Activated naive CD4-positive, alpha-beta T cell treated with anti-CD3 and anti-CD28 coated beads for 36 hours (primary cell): ENCODE data around the gene CACNA2D2. TPM values are rescaled to one million over a fixed set of nuclear protein-coding genes. Genes with fewer than 3 reads are reported as not detected.
A peak's percentile ranks its signal among the peaks of the same experiment; 100 is the strongest.

Source experiments
- CTCF ChIA-PET: fragments of 350-600 bp; sonication (Branson Sonifier 250); formaldehyde crosslinking; loops from one replicate; lab custom pipeline; 2021; ENCODE audit warnings: antibody characterized with exemption; lab: Charles Lee
- DNase-seq: peaks from one replicate; pipeline ENCODE4 v3.0.0-alpha.2; 2020
- H3K27ac Mint-ChIP-seq: one replicate; pipeline ENCODE4 v1.8.0; 2021; ENCODE audit warnings: mild to moderate bottlenecking, mixed read lengths
- H3K27me3 Mint-ChIP-seq: one replicate; pipeline ENCODE4 v1.8.0; 2021; ENCODE audit warnings: low read depth, mixed read lengths
- H3K36me3 Mint-ChIP-seq: one replicate; pipeline ENCODE4 v1.8.0; 2021; ENCODE audit warnings: low read depth, mixed read lengths
- H3K4me1 Mint-ChIP-seq: one replicate; pipeline ENCODE4 v1.8.0; 2021; ENCODE audit warnings: low read depth, mixed read lengths
- H3K4me3 Mint-ChIP-seq: one replicate; pipeline ENCODE4 v1.8.0; 2021; ENCODE audit warnings: mild to moderate bottlenecking, moderate library complexity, mixed read lengths
- H3K9me3 Mint-ChIP-seq: one replicate; pipeline ENCODE4 v1.8.0; 2021; ENCODE audit warnings: mixed read lengths
- intact Hi-C: fragments of 100-400 bp; cut with micrococcal nuclease; formaldehyde crosslinking; loops from one replicate; pipeline ENCODE4 v1.15.1; 2023
- total RNA-seq, 2 experiments: library from RNA; stranded (reverse); gene quantifications; one replicate each; pipeline ENCODE4 v1.2.3, GENCODE V29; 2021

CACNA2D2 gene
- total RNA-seq, 2 experiments from 2014 or later, result 0.89 to 0.95 TPM

DNA sequence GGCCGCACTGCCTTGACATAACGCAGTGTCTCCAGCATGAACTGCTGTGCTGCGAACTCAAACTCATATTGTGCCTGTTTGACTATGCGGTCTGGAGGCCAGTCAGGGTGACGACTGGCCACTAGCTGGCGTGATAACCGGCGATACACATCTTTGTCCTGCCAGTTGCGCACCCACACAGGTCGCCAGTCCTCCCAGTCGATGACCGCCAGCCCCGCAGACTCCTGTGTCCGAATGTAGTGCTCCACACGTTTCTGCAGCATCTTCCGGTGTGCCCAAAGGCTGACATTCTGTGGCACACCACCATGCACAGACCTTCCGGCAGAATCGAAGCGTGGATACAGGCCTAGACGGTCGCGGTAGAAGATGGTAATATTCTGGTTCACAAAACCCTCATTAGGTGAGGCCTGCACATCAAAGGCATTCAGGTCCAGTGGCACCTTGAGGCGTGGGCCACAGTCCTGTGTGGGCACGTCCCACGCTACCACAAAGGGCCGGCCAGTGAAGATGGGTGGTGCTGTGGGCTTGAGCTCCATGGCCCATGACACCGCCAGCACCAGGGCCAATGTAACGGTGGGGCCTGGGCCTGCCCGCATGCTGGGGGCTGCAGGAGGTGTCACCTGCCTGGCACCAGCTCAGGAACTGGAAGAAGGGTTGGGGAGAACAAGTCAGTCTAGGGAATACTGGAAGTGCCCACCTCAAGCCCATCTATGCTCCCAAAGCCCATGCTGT is 183.4 kb downstream of the CACNA2D2 start:
- no peaks in the 10 kb centered on the region for H3K36me3 Mint-ChIP-seq
- H3K9me3 Mint-ChIP-seq, result no peaks in the 10 kb centered on the region
- H3K4me3 Mint-ChIP-seq, result peak overlapping the region; percentile 86
- intact Hi-C loops, result loop anchor here (5.0 kb wide), 1 partner anchor 128 kb away; the partner anchor contains the start of gene GNAT1
- no peak overlapping the region for H3K27ac Mint-ChIP-seq
- CTCF ChIA-PET, result interaction anchor here (0.6 to 3.0 kb wide), 3 partner anchors 12 to 20 kb away, joined by 3 to 12 read pairs (median 3); partner anchors contain the start of genes HYAL3 and NAA80
- no peak for DNase-seq
- H3K27me3 Mint-ChIP-seq, result no peaks in the 10 kb centered on the region
- H3K4me1 Mint-ChIP-seq, result peaks cover 37% of the 10 kb centered on the region

DNA sequence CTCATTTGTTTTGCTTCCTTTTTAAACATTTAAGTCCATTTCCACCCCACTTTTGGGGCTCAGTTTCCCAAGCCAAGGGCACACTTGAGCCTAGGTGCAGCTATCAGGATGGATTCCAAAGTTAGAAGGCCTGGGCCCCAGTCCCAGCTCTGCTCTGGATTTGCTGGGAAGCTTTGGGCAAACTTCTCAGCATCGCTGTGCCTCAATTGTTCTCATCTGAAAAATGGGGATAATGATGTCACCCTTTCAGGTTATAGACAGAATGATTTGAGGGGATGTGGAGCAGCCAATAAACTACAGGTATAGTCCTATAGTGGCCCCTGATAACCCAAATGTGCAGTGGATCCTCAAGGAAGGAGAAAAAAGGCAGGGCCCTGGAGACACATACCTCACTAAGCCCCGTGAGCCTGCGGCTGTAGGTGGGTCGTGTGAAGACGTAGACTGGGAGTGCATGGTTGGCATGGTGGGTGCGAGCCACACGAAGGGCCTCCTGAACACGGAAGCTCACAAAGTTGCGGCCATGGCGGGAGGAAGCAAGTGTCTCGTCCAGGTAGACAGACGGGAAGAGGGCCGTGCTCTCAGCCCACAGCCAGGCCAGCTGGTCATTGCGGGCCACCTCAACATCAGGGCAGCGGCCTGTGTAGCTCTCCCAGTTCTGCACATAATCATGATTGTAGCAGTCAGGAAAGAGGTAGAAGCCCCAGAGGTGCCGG is 184.1 kb downstream of the CACNA2D2 start:
- Mint-ChIP-seq H3K36me3 (no peaks in the 10 kb centered on the region), H3K9me3 (no peaks in the 10 kb centered on the region), H3K4me3 (no peak overlapping the region), H3K27ac (no peak overlapping the region), H3K27me3 (no peaks in the 10 kb centered on the region), H3K4me1 (peaks cover 33% of the 10 kb centered on the region)
- no peak for DNase-seq
- CTCF ChIA-PET, result interaction anchor here (3.0 kb wide), 1 partner anchor 20 kb away, joined by 12 read pairs; the partner anchor contains the start of genes HYAL3 and NAA80
- intact Hi-C loops, result no loop called here

DNA sequence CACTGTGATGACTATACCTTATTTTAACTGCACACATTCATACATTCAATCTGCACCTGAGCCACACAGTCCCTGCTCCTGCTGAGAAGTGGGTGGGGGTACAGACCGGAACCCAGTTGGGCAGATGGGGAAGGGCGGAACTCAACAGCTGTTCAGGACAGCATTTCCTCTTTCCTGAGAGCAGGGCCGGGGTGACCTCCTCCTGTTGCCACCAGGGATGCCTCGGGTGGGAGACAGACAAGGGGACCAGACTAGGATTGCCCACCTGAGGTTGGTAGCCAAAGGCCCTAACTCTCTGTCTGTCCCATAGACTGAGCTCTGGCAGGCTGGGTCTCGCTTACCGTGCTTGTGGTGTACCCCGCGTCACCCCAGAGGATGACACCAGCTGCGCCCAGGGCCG is 184.8 kb downstream of the CACNA2D2 start:
- peaks cover 33% of the 10 kb centered on the region for H3K4me1 Mint-ChIP-seq
- no peaks in the 10 kb centered on the region for H3K27me3 Mint-ChIP-seq
- H3K9me3 Mint-ChIP-seq, result no peaks in the 10 kb centered on the region
- intact Hi-C loops, result no loop called here
- no peaks in the 10 kb centered on the region for H3K36me3 Mint-ChIP-seq
- no peak overlapping the region for H3K27ac Mint-ChIP-seq
- no peak for DNase-seq
- no peak overlapping the region for H3K4me3 Mint-ChIP-seq
- CTCF ChIA-PET, result no interaction called here

DNA sequence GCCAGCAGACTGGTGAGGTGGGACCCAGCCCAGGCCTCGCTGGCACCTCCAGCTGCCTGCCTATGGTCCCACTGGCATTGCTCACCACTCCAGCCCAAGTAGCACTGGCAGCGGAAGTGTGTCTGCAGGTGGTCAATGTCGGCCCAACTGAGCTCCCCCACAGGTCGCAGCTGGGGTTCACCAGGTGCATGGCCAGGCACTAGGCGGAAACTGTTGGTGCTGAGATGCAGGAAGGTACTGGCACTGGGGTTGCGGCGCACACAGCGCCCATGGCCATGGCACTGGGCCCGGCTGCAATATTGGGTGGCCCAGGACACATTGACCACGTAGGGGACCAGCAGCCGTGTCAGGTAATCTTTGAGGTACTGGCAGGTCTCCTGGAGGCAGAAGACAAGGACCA is 185.3 kb downstream of the CACNA2D2 start:
- Mint-ChIP-seq H3K36me3 (no peaks in the 10 kb centered on the region), H3K27ac (no peak overlapping the region), H3K9me3 (no peaks in the 10 kb centered on the region), H3K27me3 (no peaks in the 10 kb centered on the region), H3K4me1 (peaks cover 32% of the 10 kb centered on the region), H3K4me3 (no peak overlapping the region)
- intact Hi-C loops, result no loop called here
- CTCF ChIA-PET, result no interaction called here
- DNase-seq, result no peak

GRCh38 chr3:50317300-50317699 is 186.1 kb downstream of the CACNA2D2 start:
- intact Hi-C loops, result no loop called here
- H3K27ac Mint-ChIP-seq, result no peak overlapping the region
- no peaks in the 10 kb centered on the region for H3K27me3 Mint-ChIP-seq
- CTCF ChIA-PET, result interaction anchor here (0.5 kb wide), 1 partner anchor 30 kb away, joined by 3 read pairs; no protein-coding TSS in a partner anchor
- H3K4me1 Mint-ChIP-seq, result peaks cover 31% of the 10 kb centered on the region
- no peaks in the 10 kb centered on the region for H3K36me3 Mint-ChIP-seq
- no peaks in the 10 kb centered on the region for H3K9me3 Mint-ChIP-seq
- no peak overlapping the region for H3K4me3 Mint-ChIP-seq
- no peak for DNase-seq

- CTCF ChIA-PET, result no interaction called here
- no peak overlapping the region for H3K4me3 Mint-ChIP-seq
- intact Hi-C loops, result no loop called here
Measured at GRCh38 chr3:50316657-50317242, 186.7 kb downstream of the CACNA2D2 start.

GRCh38 chr3:50314816-50315215 is 188.6 kb downstream of the CACNA2D2 start:
- DNase-seq, result no peak
- peaks cover 2% of the 10 kb centered on the region for H3K36me3 Mint-ChIP-seq
- CTCF ChIA-PET, result interaction anchor here (0.6 to 2.5 kb wide), 4 partner anchors 9 to 32 kb away, joined by 3 to 12 read pairs (median 3); no protein-coding TSS in a partner anchor
- no peaks in the 10 kb centered on the region for H3K27me3 Mint-ChIP-seq
- no peaks in the 10 kb centered on the region for H3K9me3 Mint-ChIP-seq
- H3K4me1 Mint-ChIP-seq, result peaks cover 22% of the 10 kb centered on the region
- H3K4me3 Mint-ChIP-seq, result no peak overlapping the region
- no peak overlapping the region for H3K27ac Mint-ChIP-seq
- intact Hi-C loops, result no loop called here

More at GRCh38 chr3:50316657-50317242, 186.7 kb downstream of the CACNA2D2 start:
- Mint-ChIP-seq H3K27me3 (no peaks in the 10 kb centered on the region), H3K4me1 (peaks cover 31% of the 10 kb centered on the region), H3K27ac (no peak overlapping the region), H3K36me3 (no peaks in the 10 kb centered on the region), H3K9me3 (no peaks in the 10 kb centered on the region)
- DNase-seq, result no peak

- Mint-ChIP-seq H3K27ac (no peak overlapping the region), H3K4me3 (no peak overlapping the region), H3K27me3 (no peaks in the 10 kb centered on the region), H3K9me3 (no peaks in the 10 kb centered on the region), H3K4me1 (peaks cover 19% of the 10 kb centered on the region), H3K36me3 (peaks cover 5% of the 10 kb centered on the region)
- no peak for DNase-seq
- intact Hi-C loops, result no loop called here
- CTCF ChIA-PET, result interaction anchor here (0.9 to 2.5 kb wide), 2 partner anchors 10 to 33 kb away, joined by 3 to 12 read pairs; no protein-coding TSS in a partner anchor
Measured at GRCh38 chr3:50314342-50314741, 189.1 kb downstream of the CACNA2D2 start.

Other genes with a start within 250 kb of the CACNA2D2 start
- gene SEMA3B, start 234.5 kb downstream of the CACNA2D2 start, total RNA-seq, result under 1 TPM; 0.33 to 0.37 TPM
- not detected for gene LSMEM2, start 224.5 kb downstream of the CACNA2D2 start, total RNA-seq
- 100 to 1,000 TPM; 117 to 125 TPM for gene IFRD2, start 211.2 kb downstream of the CACNA2D2 start, total RNA-seq
- under 1 TPM; 0.74 to 0.88 TPM for gene HYAL3, start 204.2 kb downstream of the CACNA2D2 start, total RNA-seq
- 10 to 100 TPM in 1 of 2 experiments, 1 to 10 TPM in 1; 7.9 to 10.5 TPM for gene NAA80, start 204.2 kb downstream of the CACNA2D2 start, total RNA-seq
- not detected for gene HYAL1, start 200.1 kb downstream of the CACNA2D2 start, total RNA-seq
- 1 to 10 TPM; 1.5 to 2.1 TPM for gene HYAL2, start 180.9 kb downstream of the CACNA2D2 start, total RNA-seq
- gene TUSC2, start 175.4 kb downstream of the CACNA2D2 start, total RNA-seq, result 10 to 100 TPM; 14.1 to 14.4 TPM
- gene RASSF1, start 162.8 kb downstream of the CACNA2D2 start, total RNA-seq, result 10 to 100 TPM; 37.5 to 38.5 TPM
- under 1 TPM; 0.54 to 0.57 TPM for gene ZMYND10, start 157.9 kb downstream of the CACNA2D2 start, total RNA-seq
- 10 to 100 TPM; 27.7 to 31.3 TPM for gene NPRL2, start 152.9 kb downstream of the CACNA2D2 start, total RNA-seq
- 10 to 100 TPM; 11.0 to 11.3 TPM for gene CYB561D2, start 152.8 kb downstream of the CACNA2D2 start, total RNA-seq
- 10 to 100 TPM; 10.6 to 11.1 TPM for gene TMEM115, start 144.1 kb downstream of the CACNA2D2 start, total RNA-seq
- 1 to 10 TPM; 3.1 to 3.8 TPM for gene C3orf18, start 64.1 kb upstream of the CACNA2D2 start, total RNA-seq
- gene HEMK1, start 65.9 kb upstream of the CACNA2D2 start, total RNA-seq, result 10 to 100 TPM; 27.0 to 30.4 TPM
- 100 to 1,000 TPM; 136 to 138 TPM for gene CISH, start 108.1 kb upstream of the CACNA2D2 start, total RNA-seq
- gene MAPKAPK3, start 113.5 kb upstream of the CACNA2D2 start, total RNA-seq, result 100 to 1,000 TPM; 105 to 106 TPM
- gene DOCK3, start 171.3 kb upstream of the CACNA2D2 start, total RNA-seq, result 1 to 10 TPM; 1.6 to 1.7 TPM